Loucy (cell line): ENCODE data around the gene SFTPA2.
"Not testable (repeated sequence)": the region's sequence is repeated elsewhere in the genome, so short reads cannot be mapped to it uniquely, and the experiment has no call there.

Source experiments
- EZH2phosphoT487 ChIP-seq: fragments of 200-600 bp; IDR thresholded peaks from 2 replicates; pipeline ENCODE4 v1.6.1; 2018; ENCODE audit warnings: antibody characterized with exemption, mild to moderate bottlenecking, moderate library complexity, borderline replicate concordance
- TF ChIP-seq, protein P1 (sequence below): fragments of 200-600 bp; sonication (generic); conservative IDR thresholded peaks from 2 replicates; pipeline ENCODE4 v1.5.1; 2014; ENCODE audit warnings: mild to moderate bottlenecking, antibody characterized with exemption, low read length

DNA sequence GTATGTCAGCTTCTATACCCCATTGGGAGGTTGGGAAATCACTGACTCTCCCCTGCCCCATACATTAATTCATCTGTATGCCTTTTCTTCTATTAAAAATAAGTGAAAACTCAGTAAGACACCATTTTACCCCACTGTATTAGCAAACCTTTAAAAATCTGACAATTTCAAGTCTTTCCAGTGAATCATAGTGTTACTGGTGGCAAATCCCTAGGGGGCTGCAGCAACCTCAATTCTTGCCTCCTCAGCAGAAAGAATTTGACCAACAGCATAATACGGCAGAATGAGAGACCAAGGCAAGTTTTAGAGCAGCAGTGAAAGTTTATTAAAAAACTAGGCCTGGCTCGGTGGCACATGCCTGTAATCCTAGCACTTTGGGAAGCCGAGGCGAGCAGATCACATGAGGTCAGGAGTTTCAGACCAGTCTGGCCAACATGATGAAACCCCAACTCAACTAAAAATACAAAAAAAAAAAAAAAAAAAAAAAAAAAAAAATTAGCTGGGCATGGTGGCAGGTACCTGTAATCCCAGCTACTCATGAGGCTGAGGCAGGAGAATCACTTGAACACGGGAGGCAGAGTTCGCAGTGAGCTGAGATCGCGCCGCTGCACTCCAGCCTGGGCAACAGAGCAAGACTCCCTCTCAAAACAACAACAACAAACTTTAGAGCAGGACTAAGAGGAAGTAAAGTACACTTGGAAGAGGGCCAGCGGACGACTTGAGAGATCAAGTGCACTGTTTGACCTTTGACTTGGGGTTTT, 26.9 kb downstream of the SFTPA2 start:
- not testable (repeated sequence) for TF ChIP-seq EZH2phosphoT487
- TF ChIP-seq, protein P1, sequence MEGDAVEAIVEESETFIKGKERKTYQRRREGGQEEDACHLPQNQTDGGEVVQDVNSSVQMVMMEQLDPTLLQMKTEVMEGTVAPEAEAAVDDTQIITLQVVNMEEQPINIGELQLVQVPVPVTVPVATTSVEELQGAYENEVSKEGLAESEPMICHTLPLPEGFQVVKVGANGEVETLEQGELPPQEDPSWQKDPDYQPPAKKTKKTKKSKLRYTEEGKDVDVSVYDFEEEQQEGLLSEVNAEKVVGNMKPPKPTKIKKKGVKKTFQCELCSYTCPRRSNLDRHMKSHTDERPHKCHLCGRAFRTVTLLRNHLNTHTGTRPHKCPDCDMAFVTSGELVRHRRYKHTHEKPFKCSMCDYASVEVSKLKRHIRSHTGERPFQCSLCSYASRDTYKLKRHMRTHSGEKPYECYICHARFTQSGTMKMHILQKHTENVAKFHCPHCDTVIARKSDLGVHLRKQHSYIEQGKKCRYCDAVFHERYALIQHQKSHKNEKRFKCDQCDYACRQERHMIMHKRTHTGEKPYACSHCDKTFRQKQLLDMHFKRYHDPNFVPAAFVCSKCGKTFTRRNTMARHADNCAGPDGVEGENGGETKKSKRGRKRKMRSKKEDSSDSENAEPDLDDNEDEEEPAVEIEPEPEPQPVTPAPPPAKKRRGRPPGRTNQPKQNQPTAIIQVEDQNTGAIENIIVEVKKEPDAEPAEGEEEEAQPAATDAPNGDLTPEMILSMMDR: not testable (repeated sequence)
